HepG2 (cell line): ENCODE data around the gene COL4A6. TPM values are rescaled to one million over a fixed set of nuclear protein-coding genes. Genes with fewer than 3 reads are reported as not detected.

Source experiments
- ATAC-seq: fragments of 200-7000 bp; cut with Tn5 transposase; 3 replicates; pipeline ENCODE4 v1.9.1; 2020; ENCODE audit warnings: mild to moderate bottlenecking, moderate library complexity
- BruUV-seq: library from RNA; stranded (reverse); fragments of 400-500 nt; replicated peaks from 2 replicates; lab custom pipeline; 2021; lab: Mats Ljungman, UMichigan
- CTCF ChIA-PET: fragments of 300-600 bp; formaldehyde crosslinking; extraction: SDS; loops from one replicate; lab custom pipeline; 2021; ENCODE audit warnings: low total read pairs, inconsistent platforms, low intra/inter-chr PET ratio; lab: Yijun Ruan, JAX
- POLR2A ChIA-PET: fragments of 350-600 bp; sonication (Branson Sonifier 250); formaldehyde crosslinking; loops from one replicate; lab custom pipeline; 2020; ENCODE audit warnings: antibody characterized with exemption, inconsistent platforms; lab: Yijun Ruan, JAX
- DNase-seq: peaks from one replicate; pipeline ENCODE4 v3.0.0-alpha.2; 2015; ENCODE audit warnings: low spot score
- FAIRE-seq: peaks from 3 replicates; lab custom pipeline; 2011; peaks lifted over from hg19 to GRCh38; lab: Jason Lieb, UNC
- H2AFZ ChIP-seq: one replicate; pipeline ENCODE4 v1.6.1; 2011; ENCODE audit warnings: low read length, inconsistent platforms
- H3K27ac ChIP-seq: fragments of 300-600 bp; 3 replicates; pipeline ENCODE4 v1.8.0; 2011; ENCODE audit warnings: mixed run types, mild to moderate bottlenecking, mixed read lengths, low read length, inconsistent platforms; ENCODE audit not compliant: insufficient read depth; ENCODE audit errors: extremely low read length
- H3K27me3 ChIP-seq, 2 experiments: fragments of 200-600 bp in 1 of 2; 2 replicates in 1 of 2; 3 replicates in 1 of 2; pipeline versions ENCODE4 v1.6.0 to v1.8.0; 2011; ENCODE audit warnings: low read length in 2 of 2, mild to moderate bottlenecking in 2 of 2, moderate library complexity in 2 of 2, inconsistent platforms in 1 of 2; ENCODE audit not compliant: insufficient read depth in 2 of 2, control insufficient read depth in 1 of 2
- H3K36me3 ChIP-seq, 2 experiments: fragments of 200-600 bp in 1 of 2; replicated peaks in 1 of 2; 2 replicates in 1 of 2; 3 replicates in 1 of 2; pipeline versions ENCODE4 v1.5.1 to v1.8.0; 2011; ENCODE audit warnings: low read length in 2 of 2, inconsistent platforms in 1 of 2; ENCODE audit not compliant: insufficient read depth in 2 of 2, control insufficient read depth in 1 of 2
- H3K4me1 ChIP-seq: 2 replicates; pipeline ENCODE4 v1.5.1; 2012; ENCODE audit warnings: low read length, inconsistent platforms; ENCODE audit not compliant: insufficient read depth
- H3K4me2 ChIP-seq: 2 replicates; pipeline ENCODE4 v1.6.0; 2011; ENCODE audit warnings: low read depth, low read length, inconsistent platforms
- H3K4me3 ChIP-seq, 3 experiments: fragments of 200-600 bp in 1 of 3; sonication (generic), shearing (Covaris generic) in 1 of 3; replicated peaks in 1 of 3; 2 replicates each; pipeline ENCODE4 v1.5.1; 2011 to 2016; ENCODE audit warnings: low read length in 3 of 3, inconsistent platforms in 2 of 3, low read depth in 2 of 3, mild to moderate bottlenecking in 2 of 3, control low read depth in 1 of 3, mixed read lengths in 1 of 3; ENCODE audit not compliant: insufficient read depth in 1 of 3
- H3K79me2 ChIP-seq: one replicate; pipeline ENCODE4 v1.6.1; 2011; ENCODE audit warnings: low read length, inconsistent platforms; ENCODE audit not compliant: insufficient read depth
- H3K9ac ChIP-seq: 2 replicates; pipeline ENCODE4 v1.6.0; 2011; ENCODE audit warnings: mild to moderate bottlenecking, low read depth, low read length, inconsistent platforms; ENCODE audit not compliant: insufficient read depth
- H3K9me3 ChIP-seq: 2 replicates; pipeline ENCODE4 v1.5.1; 2012; ENCODE audit warnings: mild to moderate bottlenecking, low read length
- H4K20me1 ChIP-seq: 2 replicates; pipeline ENCODE4 v1.6.0; 2011; ENCODE audit warnings: inconsistent platforms, mild to moderate bottlenecking, low read length, moderate library complexity; ENCODE audit not compliant: insufficient read depth
- EEA1 ChIP-seq: sonication (generic); formaldehyde crosslinking; IDR thresholded peaks from 2 replicates; pipeline ENCODE4 v1.5.1; 2020; ENCODE audit warnings: mild to moderate bottlenecking, missing genetic modification reagents, borderline replicate concordance
- HINFP ChIP-seq: sonication (generic); formaldehyde crosslinking; IDR thresholded peaks from 2 replicates; pipeline ENCODE4 v1.4.0; 2020; ENCODE audit warnings: low read depth, mild to moderate bottlenecking, missing genetic modification reagents
- HMG20A ChIP-seq: IDR thresholded peaks from 2 replicates; pipeline ENCODE4 v1.6.1; 2016; ENCODE audit warnings: borderline replicate concordance
- IRF1 ChIP-seq: sonication (generic); formaldehyde crosslinking; IDR thresholded peaks from 2 replicates; pipeline ENCODE4 v1.4.0; 2020; ENCODE audit warnings: low read depth, mild to moderate bottlenecking, missing genetic modification reagents
- IRX3 ChIP-seq: sonication (generic); formaldehyde crosslinking; IDR thresholded peaks from 2 replicates; pipeline ENCODE4 v1.8.1; 2023; ENCODE audit warnings: mild to moderate bottlenecking, low read depth, missing genetic modification reagents, borderline replicate concordance
- KDM5A ChIP-seq: fragments of 200-600 bp; sonication (generic); IDR thresholded peaks from 2 replicates; pipeline ENCODE4 v1.7.0; 2018; ENCODE audit warnings: antibody characterized with exemption, mild to moderate bottlenecking, low read length, borderline replicate concordance
- LRRFIP1 ChIP-seq: sonication (generic); formaldehyde crosslinking; conservative IDR thresholded peaks from 2 replicates; pipeline ENCODE4 v1.4.0; 2020; ENCODE audit warnings: missing genetic modification reagents
- MAFF ChIP-seq: IDR thresholded peaks from 2 replicates; pipeline ENCODE4 v1.6.1; 2011; ENCODE audit warnings: low read depth, low read length, improper control_type of control experiment
- MAFK ChIP-seq, 2 experiments: IDR thresholded peaks in 1 of 2; conservative IDR thresholded peaks in 1 of 2; 2 replicates each; pipeline ENCODE4 v1.6.1; 2011; ENCODE audit warnings: improper control_type of control experiment in 2 of 2, low read length in 2 of 2
- RBAK ChIP-seq: sonication (generic); formaldehyde crosslinking; IDR thresholded peaks from 2 replicates; pipeline ENCODE4 v1.5.1; 2020; ENCODE audit warnings: mild to moderate bottlenecking, missing genetic modification reagents
- RNF2 ChIP-seq: fragments of 450-650 bp; conservative IDR thresholded peaks from 2 replicates; pipeline ENCODE4 v1.6.1; 2016; ENCODE audit warnings: low read depth
- SRF ChIP-seq: IDR thresholded peaks from 2 replicates; pipeline ENCODE4 v1.6.1; 2011; ENCODE audit warnings: mild to moderate bottlenecking, low read depth, low read length, moderate library complexity
- ZNF251 ChIP-seq: sonication (generic); formaldehyde crosslinking; IDR thresholded peaks from 2 replicates; pipeline ENCODE4 v1.9.0; 2021; ENCODE audit warnings: mild to moderate bottlenecking, missing genetic modification reagents
- WGBS: methylation state at CpG from one replicate; pipeline ENCODE4 v1.1.6; 2017; ENCODE audit warnings: low lambda C conversion rate; 5-methylcytosine and 5-hydroxymethylcytosine counted together
- in situ Hi-C: cut with HindIII; loops from 2 replicates; pipeline ENCODE4 v1.10.0; 2017; ENCODE audit warnings: low pct_unique_long_range_greater_than_20kb; ENCODE audit not compliant: extremely low pct_ligation_motif_present
- intact Hi-C: fragments of 100-400 bp; cut with micrococcal nuclease; formaldehyde crosslinking; loops from one replicate; pipeline ENCODE4 v1.10.0; 2022; ENCODE audit not compliant: unreplicated experiment
- polyA plus RNA-seq, 8 experiments: library from polyadenylated mRNA; depleted of rRNA in 3 of 8; stranded (reverse) in 7 of 8; unstranded in 1 of 8; fragments of >200 nt; fragmentation: Illumina TruSeq in 4 of 8; extraction: Trizol in 4 of 8; gene quantifications; 2 replicates each; pipeline versions ENCODE4 v1.2.1 to v1.2.3, GENCODE V29; 2011 to 2016; ENCODE audit warnings: low read depth in 4 of 8, missing spikeins in 1 of 8, mixed read lengths in 1 of 8; ENCODE audit not compliant: insufficient read depth in 1 of 8
- total RNA-seq, 5 experiments: library from RNA; depleted of rRNA; stranded (reverse); fragments of >200 nt; fragmentation: Illumina TruSeq; extraction: Trizol; gene quantifications; 2 replicates each; pipeline ENCODE4 v1.2.3, GENCODE V29; 2016; ENCODE audit warnings: low read depth in 1 of 5

The COL4A6 gene
- total and polyA plus RNA-seq, 2 of the 13 experiments (the other 11 are each of a cell fraction or from before 2014, with no cell fraction given), result 4.5 to 8.2 TPM

- Histone ChIP-seq H3K79me2 (no peaks in the 10 kb centered on the region), H4K20me1 (no peaks in the 10 kb centered on the region), H3K36me3 (no peaks in the 10 kb centered on the region), H3K4me3 (no peak overlapping the region; a peak in 1 of 6 replicates), H2AFZ (no peak overlapping the region), H3K9me3 (no peaks in the 10 kb centered on the region), H3K27me3 (no peaks in the 10 kb centered on the region)
- BruUV-seq, result no TSS peak
- intact Hi-C loops, result loop anchor here (5.0 kb wide), 2 partner anchors 37 to 57 kb away; no protein-coding TSS in a partner anchor
- FAIRE-seq, result no peak
- POLR2A ChIA-PET, result interaction anchor here (1.1 to 2.7 kb wide), 5 partner anchors 7 to 140 kb away, joined by 4 to 11 read pairs (median 7); partner anchors contain the start of gene COL4A5
- CTCF ChIA-PET, result no interaction called here
- 27% methylated on average over 1 of the region's 1 CpG for WGBS
- no peak for TF ChIP-seq IRF1 (CRISPR knock-in tag)
- peak; percentile 64 for TF ChIP-seq MAFF
- TF ChIP-seq MAFK (conservative IDR thresholded peaks at IDR 0.05 in 1 of 2, IDR thresholded peaks at IDR 0.05 in 1 of 2; ENCODE audit: low read length in 2 of 2), result peak; percentile 61 to 78
- TF ChIP-seq, all 625 proteins: peak for 2
- in situ Hi-C loops, result loop anchor here (5.0 kb wide), 1 partner anchor 77 kb away; no protein-coding TSS in a partner anchor
- H3K4me1 ChIP-seq, result peaks cover 34% of the 10 kb centered on the region
- ATAC-seq (no peak), DNase-seq (no peak)
- peak overlapping the region; percentile 92 for H3K27ac ChIP-seq
- H3K9ac ChIP-seq, result 0 out of 2 replicates have a peak overlapping the region, but pooled peaks have one; percentile 82
- peak overlapping the region; percentile 84 for H3K4me2 ChIP-seq
Observed at GRCh38 chrX:108299704-108300103, 138.5 kb downstream of the COL4A6 start.

GRCh38 chrX:108299101-108299591 lies 139.1 kb downstream of the COL4A6 start:
- BruUV-seq, result no TSS peak
- Histone ChIP-seq H3K27me3 (no peaks in the 10 kb centered on the region), H4K20me1 (no peaks in the 10 kb centered on the region), H3K27ac (peak overlapping the region; percentile 92), H3K9me3 (no peaks in the 10 kb centered on the region), H3K4me3 (peak overlapping the region; percentile 49 to 71 (median 51); a peak in 4 of 6 replicates), H3K9ac (peak overlapping the region; percentile 82), H3K79me2 (no peaks in the 10 kb centered on the region), H3K36me3 (no peaks in the 10 kb centered on the region), H3K4me1 (peaks cover 34% of the 10 kb centered on the region), H3K4me2 (peak overlapping the region; percentile 84), H2AFZ (no peak overlapping the region)
- ATAC-seq (peak; percentile 57), DNase-seq (peak; percentile 66), FAIRE-seq (peak; percentile 87)
- in situ Hi-C loops (no loop called here), intact Hi-C loops (loop anchor here (5.0 kb wide), 2 partner anchors 37 to 57 kb away; no protein-coding TSS in a partner anchor)
- CTCF ChIA-PET, result no interaction called here
- WGBS, result 0% methylated on average over 2 of the region's 2 CpGs
- POLR2A ChIA-PET, result interaction anchor here (1.1 to 2.7 kb wide), 6 partner anchors 8 to 141 kb away, joined by 4 to 11 read pairs (median 6); partner anchors contain the start of gene COL4A5
- no peak for TF ChIP-seq ZNF251 (CRISPR knock-in tag)
- TF ChIP-seq RBAK (CRISPR knock-in tag), result no peak
- no peak for TF ChIP-seq KDM5A
- no peak for TF ChIP-seq LRRFIP1 (CRISPR knock-in tag)
- TF ChIP-seq HMG20A (CRISPR knock-in tag), result peak; percentile 25; the same call in 1 of the 2 replicates
- no peak for TF ChIP-seq SRF
- no peak for TF ChIP-seq HINFP
- TF ChIP-seq EEA1 (CRISPR knock-in tag), result no peak
- no peak for TF ChIP-seq IRX3
- TF ChIP-seq RNF2, result no peak
